Stomach (tissue), 9 donors: Measurements from ENCODE around the gene MICAL3. TPM values are rescaled to one million over a fixed set of nuclear protein-coding genes. Genes with fewer than 3 reads are reported as not detected.

Experiments
- DNase-seq, 2 donors: peaks; one replicate each; pipeline versions ENCODE4 v3.0.0 to v3.0.0-alpha.2; 2013 to 2019
- H3K27ac ChIP-seq, 5 donors: fragments of 200-600 bp in 4 of 5; sonication (generic) in 4 of 5; one replicate each; pipeline ENCODE4 v1.5.1; 2013 to 2019; ENCODE audit warnings: mild to moderate bottlenecking in 1 of 5, moderate library complexity in 1 of 5
- H3K27me3 ChIP-seq, 3 donors: fragments of 200-600 bp; sonication (generic); one replicate each; pipeline ENCODE4 v1.5.1; 2017 to 2019; ENCODE audit warnings: mixed run types in 1 of 3
- H3K36me3 ChIP-seq, 4 donors: fragments of 200-600 bp; sonication (generic); 1 replicate in 3 of 4; 2 replicates in 1 of 4; pipeline ENCODE4 v1.5.1; 2016 to 2019
- H3K4me1 ChIP-seq, 4 donors: fragments of 200-600 bp; sonication (generic); one replicate each; pipeline ENCODE4 v1.5.1; 2016 to 2019
- H3K4me3 ChIP-seq, 4 donors: fragments of 200-600 bp; sonication (generic) in 3 of 4; one replicate each; pipeline ENCODE4 v1.5.1; 2016 to 2019; ENCODE audit warnings: mild to moderate bottlenecking in 1 of 4
- H3K9me3 ChIP-seq, 4 donors: fragments of 200-600 bp; sonication (generic); one replicate each; pipeline ENCODE4 v1.5.1; 2016 to 2019
- EP300 ChIP-seq: sonication (generic); formaldehyde crosslinking; IDR thresholded peaks from one replicate; pipeline ENCODE4 v1.6.1; 2017; ENCODE audit warnings: antibody characterized with exemption
- POLR2A ChIP-seq, 4 donors: fragments of 450-650 bp; IDR thresholded peaks; one replicate each; pipeline ENCODE4 v1.6.1; 2016; ENCODE audit warnings: antibody characterized with exemption in 4 of 4, control low read depth in 2 of 4, mild to moderate bottlenecking in 1 of 4, moderate library complexity in 1 of 4
- POLR2AphosphoS5 ChIP-seq, 3 donors: sonication (generic); formaldehyde crosslinking; IDR thresholded peaks; one replicate each; pipeline ENCODE4 v1.6.1; 2016; ENCODE audit warnings: antibody characterized with exemption in 3 of 3
- WGBS, 5 donors: extraction: QIAGEN DNeasy Blood & Tissue Kit in 3 of 5; methylation state at CpG; one replicate each; pipeline versions ENCODE4 v1.1.5 to v1.1.7; 2013 to 2018; 5-methylcytosine and 5-hydroxymethylcytosine counted together
- intact Hi-C: fragments of 100-400 bp; cut with DNase I; formaldehyde crosslinking; loops from one replicate; pipeline ENCODE4 v1.15.1; 2023; ENCODE audit warnings: low total_unique reads
- polyA plus RNA-seq, 3 donors: library from polyadenylated mRNA; stranded (reverse); fragments of 200-250 nt; gene quantifications; one replicate each; pipeline ENCODE4 v1.2.3, GENCODE V29; 2013
- total RNA-seq, 5 donors: library from RNA; depleted of rRNA; stranded (reverse); fragments of >200 nt; gene quantifications; one replicate each; pipeline versions ENCODE4 v1.1.0 to v1.2.3, GENCODE V29; 2014 to 2016
- TF ChIP-seq, protein P1 (sequence below), 7 experiments: fragments of 450-650 bp in 4 of 7; fragments of 200-600 bp in 3 of 7; sonication (generic) in 3 of 7; IDR thresholded peaks; one replicate each; pipeline ENCODE4 v1.5.1; 2016 to 2019; ENCODE audit warnings: antibody characterized with exemption in 7 of 7, control low read depth in 2 of 7, mild to moderate bottlenecking in 1 of 7
- donor health status: healthy with polysubstance abuse.
- donor health status: Bipolar disorder and iron deficiency.
- donor health status: healthy.

The MICAL3 gene
- total and polyA plus RNA-seq, 8 donors = 3.5 to 130 (median 24.0) TPM

DNA sequence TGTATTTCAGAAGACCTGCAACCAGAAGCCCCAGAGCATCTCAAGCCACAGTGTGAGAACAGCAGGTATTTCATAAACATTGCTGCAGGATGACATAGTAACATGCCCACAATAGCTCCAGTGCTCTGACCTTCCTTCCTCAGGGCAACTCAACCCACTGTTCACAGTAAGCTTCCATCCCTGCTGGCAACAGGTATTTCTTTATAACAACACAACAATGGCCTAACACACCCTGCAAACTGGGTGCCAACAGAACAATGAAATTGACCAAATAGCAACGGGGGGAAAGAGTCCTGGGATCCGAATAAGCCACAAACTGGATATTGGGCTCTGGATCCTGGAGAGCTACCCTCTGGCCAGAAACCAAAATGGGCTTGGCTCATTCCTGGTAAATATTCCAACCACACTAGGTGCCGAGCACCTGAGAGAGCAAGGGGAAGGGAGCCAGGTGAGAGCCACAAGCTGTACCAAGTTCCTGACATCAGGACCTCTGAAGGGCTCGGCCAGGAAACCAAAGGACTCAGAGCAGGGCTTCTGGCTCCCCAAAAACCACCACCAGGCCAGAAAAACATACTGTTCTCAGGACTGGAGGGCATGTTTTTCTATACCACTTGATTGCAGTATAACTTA is 99.5 kb downstream of the MICAL3 start:
- intact Hi-C loops = loop anchor here (10.0 kb wide), 1 partner anchor 90 kb away; no protein-coding TSS in a partner anchor
- no peaks in the 10 kb centered on the region for H3K9me3 ChIP-seq
- TF ChIP-seq POLR2AphosphoS5 (IDR thresholded peaks at IDR 0.05) (no peak), POLR2A (IDR thresholded peaks at IDR 0.05) (no peak)
- TF ChIP-seq, protein P1, sequence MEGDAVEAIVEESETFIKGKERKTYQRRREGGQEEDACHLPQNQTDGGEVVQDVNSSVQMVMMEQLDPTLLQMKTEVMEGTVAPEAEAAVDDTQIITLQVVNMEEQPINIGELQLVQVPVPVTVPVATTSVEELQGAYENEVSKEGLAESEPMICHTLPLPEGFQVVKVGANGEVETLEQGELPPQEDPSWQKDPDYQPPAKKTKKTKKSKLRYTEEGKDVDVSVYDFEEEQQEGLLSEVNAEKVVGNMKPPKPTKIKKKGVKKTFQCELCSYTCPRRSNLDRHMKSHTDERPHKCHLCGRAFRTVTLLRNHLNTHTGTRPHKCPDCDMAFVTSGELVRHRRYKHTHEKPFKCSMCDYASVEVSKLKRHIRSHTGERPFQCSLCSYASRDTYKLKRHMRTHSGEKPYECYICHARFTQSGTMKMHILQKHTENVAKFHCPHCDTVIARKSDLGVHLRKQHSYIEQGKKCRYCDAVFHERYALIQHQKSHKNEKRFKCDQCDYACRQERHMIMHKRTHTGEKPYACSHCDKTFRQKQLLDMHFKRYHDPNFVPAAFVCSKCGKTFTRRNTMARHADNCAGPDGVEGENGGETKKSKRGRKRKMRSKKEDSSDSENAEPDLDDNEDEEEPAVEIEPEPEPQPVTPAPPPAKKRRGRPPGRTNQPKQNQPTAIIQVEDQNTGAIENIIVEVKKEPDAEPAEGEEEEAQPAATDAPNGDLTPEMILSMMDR (IDR thresholded peaks at IDR 0.05) = no peak
- WGBS, 5 donors = 29 to 55% (median 36%) methylated on average over 4 of the region's 4 CpGs
- DNase-seq = peak in 1 of 2 donors; percentile 60
- no peaks in the 10 kb centered on the region for H3K36me3 ChIP-seq
- H3K4me3 ChIP-seq = no peak overlapping the region
- H3K27me3 ChIP-seq = no peaks in the 10 kb centered on the region
- H3K27ac ChIP-seq = peak overlapping the region in 1 of 5 donors; percentile 52
- peaks cover 41 to 64% (median 56%) of the 10 kb centered on the region in 4 donors for H3K4me1 ChIP-seq

DNA sequence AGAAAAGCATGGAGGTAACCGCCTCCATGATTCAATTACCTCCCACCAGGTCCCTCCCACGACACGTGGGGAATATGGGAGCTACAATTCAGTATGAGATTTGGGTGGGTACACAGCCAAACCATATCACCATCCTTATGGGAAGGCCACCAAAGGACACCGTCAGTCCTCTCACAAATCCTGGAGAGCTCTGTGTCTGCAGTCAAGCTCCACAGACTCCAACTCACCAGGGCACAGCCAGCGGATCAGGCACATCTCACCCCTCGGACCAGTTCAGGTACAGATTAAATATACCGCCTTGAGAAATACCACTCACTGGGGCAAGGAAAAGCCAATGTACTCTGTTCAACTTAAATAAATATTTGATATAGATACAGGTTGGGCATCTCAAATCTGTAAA is 100.3 kb downstream of the MICAL3 start:
- TF ChIP-seq, protein P1 (IDR thresholded peaks at IDR 0.05) = no peak
- TF ChIP-seq EP300 = no peak
- 53 to 65% (median 63%) methylated on average over 7 of the region's 7 CpGs for WGBS, 5 donors
- Histone ChIP-seq H3K36me3 (no peaks in the 10 kb centered on the region), H3K27me3 (no peaks in the 10 kb centered on the region), H3K4me3 (no peak overlapping the region), H3K4me1 (peaks cover 45 to 70% (median 62%) of the 10 kb centered on the region in 4 donors), H3K9me3 (no peaks in the 10 kb centered on the region), H3K27ac (peak overlapping the region in 1 of 5 donors; percentile 52)
- no peak for DNase-seq
- intact Hi-C loops = loop anchor here (10.0 kb wide), 1 partner anchor 91 kb away; no protein-coding TSS in a partner anchor

DNA sequence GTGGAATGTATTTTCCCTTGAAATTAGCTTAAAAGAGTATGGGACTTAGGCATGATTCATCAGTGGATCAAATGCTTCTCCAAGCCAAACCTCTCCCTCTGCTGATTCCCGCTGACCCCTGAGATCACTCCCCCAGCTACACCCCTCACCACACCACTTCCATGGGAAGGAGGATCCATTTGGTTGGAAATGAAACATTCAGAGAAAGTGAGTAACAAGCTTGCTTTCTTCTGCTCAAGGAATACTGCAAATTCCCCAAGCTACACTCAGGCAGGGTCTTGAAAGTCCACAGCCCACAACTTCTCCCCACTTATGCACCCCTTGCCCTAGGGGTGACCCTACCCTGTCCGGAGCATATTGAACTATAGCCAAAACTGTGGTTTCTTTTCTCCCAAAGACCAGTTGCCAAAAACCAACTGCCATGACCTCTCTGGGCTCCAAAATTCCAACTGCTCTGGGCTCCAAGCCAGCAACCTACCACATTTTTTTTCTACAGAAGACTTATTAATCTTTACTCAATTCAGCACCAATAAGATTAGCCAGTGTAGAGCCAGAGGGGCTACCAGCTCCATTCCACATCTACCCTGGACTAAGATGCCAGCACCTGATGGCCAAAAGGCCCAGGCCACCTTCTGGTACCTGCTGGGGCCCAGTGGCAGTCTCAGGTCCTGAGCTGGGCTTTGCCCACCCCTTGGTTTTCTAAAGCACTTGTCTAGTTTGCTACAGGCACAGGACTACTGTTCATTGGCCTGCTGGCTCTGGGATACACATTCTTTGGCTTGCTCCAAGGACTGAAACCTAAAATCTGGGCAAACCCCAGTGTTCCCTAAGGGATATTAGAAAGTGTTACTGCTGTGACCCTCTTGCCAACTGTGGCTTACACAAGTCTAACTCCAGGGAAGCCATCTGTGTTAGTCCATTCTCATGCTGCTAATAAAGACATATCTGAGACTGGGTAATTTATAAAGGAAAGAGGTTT is 101.1 kb downstream of the MICAL3 start:
- Histone ChIP-seq H3K27me3 (no peaks in the 10 kb centered on the region), H3K9me3 (no peaks in the 10 kb centered on the region), H3K36me3 (no peaks in the 10 kb centered on the region), H3K27ac (peak overlapping the region in 3 of 5 donors; percentile 9 to 64 (median 52)), H3K4me3 (no peak overlapping the region), H3K4me1 (peaks cover 45 to 70% (median 62%) of the 10 kb centered on the region in 4 donors)
- intact Hi-C loops = loop anchor here (10.0 kb wide), 1 partner anchor 92 kb away; no protein-coding TSS in a partner anchor
- TF ChIP-seq POLR2A (IDR thresholded peaks at IDR 0.05) (no peak), EP300 (no peak), POLR2AphosphoS5 (IDR thresholded peaks at IDR 0.05) (no peak)
- TF ChIP-seq, protein P1 (IDR thresholded peaks at IDR 0.05) = no peak
- WGBS, 5 donors = 25 to 56% (median 42%) methylated on average over 2 of the region's 2 CpGs
- DNase-seq = no peak
